Ishikawa (cell line): ENCODE results near the gene RXRB.

ENCODE experiments used
- CREB1 ChIP-seq: IDR thresholded peaks from 2 replicates; pipeline ENCODE4 v1.6.1; 2012; ENCODE audit warnings: low read depth
- EGR1 ChIP-seq: IDR thresholded peaks from 2 replicates; pipeline ENCODE4 v1.6.1; 2012
- REST ChIP-seq: IDR thresholded peaks from 2 replicates; pipeline ENCODE4 v1.6.1; 2012; ENCODE audit warnings: low read depth, mild to moderate bottlenecking
- TAF1 ChIP-seq: IDR thresholded peaks from 2 replicates; pipeline ENCODE4 v1.6.1; 2012; ENCODE audit warnings: low read depth, mild to moderate bottlenecking
- TEAD4 ChIP-seq: IDR thresholded peaks from 2 replicates; pipeline ENCODE4 v1.6.1; 2012
- YY1 ChIP-seq: IDR thresholded peaks from 2 replicates; pipeline ENCODE4 v1.6.1; 2012; ENCODE audit warnings: low read depth

DNA sequence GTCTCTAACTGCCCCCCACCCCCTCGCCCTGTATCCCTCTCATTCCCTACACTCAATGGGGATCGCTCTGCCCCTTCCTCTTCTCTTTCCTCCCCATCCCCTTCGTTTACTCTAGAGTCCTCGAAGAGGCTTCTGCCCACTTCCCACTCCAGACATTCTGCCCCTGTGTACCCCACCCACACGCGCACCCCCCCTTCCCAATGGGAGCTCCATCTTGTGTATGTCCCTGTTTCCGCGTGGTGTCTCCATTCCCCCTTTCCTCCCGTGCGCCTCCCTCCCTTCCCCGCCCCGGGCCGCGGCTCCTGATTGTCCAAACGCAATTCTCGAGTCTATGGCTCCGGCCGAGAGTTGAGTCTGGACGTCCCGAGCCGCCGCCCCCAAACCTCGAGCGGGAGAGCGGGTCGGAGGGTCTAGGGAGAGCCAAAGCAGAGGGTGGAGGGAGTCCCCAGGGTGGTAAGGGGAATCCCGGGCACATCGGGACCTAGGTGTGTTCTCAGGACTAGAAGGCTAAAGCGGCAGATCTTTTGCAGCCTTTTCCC lies 7.2 kb upstream of the RXRB start:
- TF ChIP-seq REST (no peak), YY1 (peak; percentile 27; the same call in 1 of the 2 replicates), TEAD4 (no peak), TAF1 (no peak), CREB1 (no peak), EGR1 (no peak)
